Naive thymus-derived CD8-positive, alpha-beta T cell (primary cell): Measurements from ENCODE around the gene STX10. TPM values are rescaled to one million over a fixed set of nuclear protein-coding genes. Genes with fewer than 3 reads are reported as not detected.
"Not testable (repeated sequence)": the region's sequence is repeated elsewhere in the genome, so short reads cannot be mapped to it uniquely, and the experiment has no call there.

ENCODE experiments used
- ATAC-seq, 2 donors: fragments of 150-1000 bp; cut with Tn5 transposase in 1 of 2; sonication (Bioruptor Pico), chemical (Tn5 transposase) in 1 of 2; 1 replicate in 1 of 2; 2 replicates in 1 of 2; pipeline ENCODE4 v1.10.0; 2021; ENCODE audit warnings: mild to moderate bottlenecking in 2 of 2, moderate library complexity in 2 of 2
- POLR2A ChIA-PET: fragments of 350-600 bp; sonication (Branson Sonifier 250); formaldehyde crosslinking; loops from one replicate; lab custom pipeline; 2021; ENCODE audit warnings: antibody characterized with exemption; lab: Charles Lee
- DNase-seq, 10 donors: peaks; one replicate each; pipeline versions ENCODE4 v3.0.0 to v3.0.0-alpha.2; 2020 to 2022
- H3K27ac Mint-ChIP-seq, 10 donors: one replicate each; pipeline ENCODE4 v1.8.0; 2020 to 2022; ENCODE audit warnings: mild to moderate bottlenecking in 10 of 10, mixed read lengths in 10 of 10, moderate library complexity in 4 of 10, inconsistent platforms in 1 of 10
- H3K27me3 Mint-ChIP-seq, 5 donors: one replicate each; pipeline ENCODE4 v1.8.0; 2021 to 2022; ENCODE audit warnings: mixed read lengths in 5 of 5
- H3K36me3 Mint-ChIP-seq, 3 donors: one replicate each; pipeline ENCODE4 v1.8.0; 2020 to 2022; ENCODE audit warnings: mixed read lengths in 3 of 3, mild to moderate bottlenecking in 2 of 3, inconsistent platforms in 1 of 3
- H3K4me1 Mint-ChIP-seq, 4 donors: one replicate each; pipeline ENCODE4 v1.8.0; 2021 to 2022; ENCODE audit warnings: mixed read lengths in 4 of 4
- H3K4me3 Mint-ChIP-seq, 10 donors: one replicate each; pipeline ENCODE4 v1.8.0; 2020 to 2022; ENCODE audit warnings: mild to moderate bottlenecking in 10 of 10, mixed read lengths in 10 of 10, moderate library complexity in 6 of 10, inconsistent platforms in 1 of 10
- H3K9me3 Mint-ChIP-seq, 9 donors: one replicate each; pipeline ENCODE4 v1.8.0; 2020 to 2022; ENCODE audit warnings: mixed read lengths in 9 of 9, mild to moderate bottlenecking in 3 of 9, inconsistent platforms in 1 of 9, moderate library complexity in 1 of 9
- polyA plus RNA-seq, 3 donors: library from polyadenylated mRNA; unstranded; fragments of 300-500 nt; fragmentation: Illumina TruSeq; gene quantifications; one replicate each; pipeline ENCODE4 v1.2.3, GENCODE V29; 2021
- total RNA-seq, 8 experiments: library from RNA in 2 of 8; stranded (reverse) in 2 of 8; gene quantifications; one replicate each; pipeline ENCODE4 v1.2.3 and lab custom pipeline; 2021 to 2026

STX10 gene
- total and polyA plus RNA-seq, 5 experiments from 2014 or later = 36.1 to 62.8 (median 56.2) TPM

DNA sequence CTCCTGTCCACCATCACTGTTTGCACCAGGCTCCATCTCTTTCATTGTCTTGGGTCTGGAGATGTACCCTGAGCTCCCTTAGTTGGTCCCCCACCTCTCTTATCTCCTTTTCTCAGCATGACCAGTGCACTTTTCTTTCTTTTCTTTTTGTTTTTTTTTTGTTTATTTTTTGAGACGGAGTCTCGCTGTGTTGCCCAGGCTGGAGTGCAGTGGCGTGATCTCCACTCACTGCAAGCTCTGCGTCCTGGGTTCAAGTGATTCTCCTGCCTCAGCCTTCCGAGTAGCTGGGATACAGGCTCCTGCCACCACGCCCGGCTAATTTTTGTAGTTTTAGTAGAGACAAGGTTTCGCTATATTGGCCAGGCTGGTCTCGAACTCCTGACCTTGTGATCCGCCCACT lies 28.1 kb upstream of the STX10 start:
- not testable (repeated sequence) for H3K4me3 Mint-ChIP-seq, DNase-seq, ATAC-seq, H3K27me3 Mint-ChIP-seq, H3K9me3 Mint-ChIP-seq, H3K36me3 Mint-ChIP-seq
- POLR2A ChIA-PET = interaction anchor here (1.2 to 24.2 kb wide), 3 partner anchors 12 to 30 kb away, joined by 4 to 918 read pairs (median 153); partner anchors contain the start of genes IER2 and STX10
- H3K27ac Mint-ChIP-seq = peak overlapping the region in 4 of 10 donors; percentile 9 to 79 (median 62)
- peaks cover 17 to 52% (median 35%) of the 10 kb centered on the region in 4 donors for H3K4me1 Mint-ChIP-seq

DNA sequence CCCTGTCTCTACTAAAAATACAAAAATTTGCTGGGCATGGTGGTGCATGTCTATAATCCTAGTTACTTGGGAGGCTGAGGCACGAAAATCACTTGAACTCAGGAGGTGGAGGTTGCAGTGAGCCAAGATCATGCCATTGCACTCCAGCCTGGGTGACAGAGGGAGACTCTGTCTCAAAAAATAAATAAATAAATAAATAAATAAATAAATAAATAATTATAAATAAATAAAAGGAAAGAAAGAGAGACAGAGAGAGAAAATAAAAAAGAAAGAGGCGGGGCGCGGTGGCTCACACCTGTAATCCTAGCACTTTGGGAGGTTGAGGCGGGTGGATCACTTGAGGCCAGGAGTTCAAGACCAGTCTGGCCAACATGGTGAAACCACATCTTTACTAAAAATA lies 27.4 kb upstream of the STX10 start:
- H3K27me3 Mint-ChIP-seq, ATAC-seq, H3K4me3 Mint-ChIP-seq, H3K36me3 Mint-ChIP-seq, H3K9me3 Mint-ChIP-seq, DNase-seq: not testable (repeated sequence)
- Mint-ChIP-seq H3K27ac (peak overlapping the region in 2 of 10 donors; percentile 50 to 79), H3K4me1 (peaks cover 20 to 57% (median 43%) of the 10 kb centered on the region in 4 donors)
- POLR2A ChIA-PET = interaction anchor here (10.0 to 24.2 kb wide), 2 partner anchors 11 to 24 kb away, joined by 153 to 918 read pairs; partner anchors contain the start of genes IER2 and STX10

DNA sequence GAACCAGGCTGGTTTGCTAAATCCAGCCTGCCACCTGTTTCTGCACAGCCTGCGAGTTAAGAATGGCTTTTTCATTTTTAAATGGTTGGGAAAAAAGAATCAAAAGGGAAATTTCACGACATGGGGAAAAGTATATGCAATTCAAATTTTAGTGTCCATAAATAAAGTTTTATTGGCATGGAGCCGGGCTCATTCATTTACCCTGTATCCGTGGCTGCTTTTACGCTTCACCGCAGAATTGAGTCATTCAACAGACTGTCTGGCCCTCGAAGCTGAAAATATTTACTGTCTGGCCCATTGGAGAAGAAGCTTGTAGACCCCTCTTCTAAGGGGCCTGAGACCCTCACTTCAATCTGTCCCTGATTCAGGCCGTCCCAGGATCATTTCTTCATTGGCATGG lies 26.2 kb upstream of the STX10 start:
- Mint-ChIP-seq H3K27ac (peak overlapping the region in 6 of 10 donors; percentile 38 to 83 (median 48)), H3K27me3 (no peaks in the 10 kb centered on the region), H3K4me1 (peaks cover 21 to 61% (median 47%) of the 10 kb centered on the region in 4 donors), H3K9me3 (no peaks in the 10 kb centered on the region), H3K36me3 (no peaks in the 10 kb centered on the region), H3K4me3 (no peak overlapping the region)
- no peak for ATAC-seq
- POLR2A ChIA-PET = interaction anchor here (10.0 to 24.2 kb wide), 2 partner anchors 10 to 23 kb away, joined by 153 to 918 read pairs; partner anchors contain the start of genes IER2 and STX10
- DNase-seq = no peak

DNA sequence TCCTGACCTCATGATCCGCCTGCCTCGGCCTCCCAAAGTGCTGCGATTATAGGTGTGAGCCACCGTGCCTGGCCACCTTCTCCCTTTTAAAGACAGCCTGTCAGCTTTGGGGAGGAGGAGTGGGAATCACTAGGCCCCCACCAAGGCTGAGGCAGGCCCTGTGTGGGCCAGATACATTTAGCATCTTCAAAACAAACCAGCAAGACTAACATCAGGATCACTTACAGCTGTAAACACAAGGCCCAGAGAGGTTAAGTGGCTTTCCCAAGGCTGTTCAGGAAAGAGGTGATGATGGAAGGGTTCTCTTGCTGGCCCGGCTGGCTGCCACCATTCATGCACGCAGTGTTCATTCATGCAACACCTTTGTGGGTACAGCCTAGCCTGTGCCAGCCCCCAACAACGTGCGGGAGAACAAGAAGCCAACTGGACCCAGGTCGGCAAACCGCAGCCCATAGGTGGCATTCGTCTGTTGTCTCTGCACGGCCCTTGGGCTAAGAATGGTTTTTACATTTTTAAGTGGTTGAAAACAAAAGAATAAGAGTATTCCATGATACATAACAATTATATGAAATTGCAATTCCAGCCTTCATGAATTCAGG lies 23.1 kb upstream of the STX10 start:
- Mint-ChIP-seq H3K4me1 (peaks cover 24 to 75% (median 62%) of the 10 kb centered on the region in 4 donors), H3K36me3 (no peaks in the 10 kb centered on the region), H3K27me3 (no peaks in the 10 kb centered on the region), H3K9me3 (no peaks in the 10 kb centered on the region), H3K4me3 (peak overlapping the region; percentile 81 to 92 (median 90)), H3K27ac (peak overlapping the region; percentile 93 to 99 (median 98))
- DNase-seq = no peak
- ATAC-seq = no peak
- POLR2A ChIA-PET = interaction anchor here (0.6 to 24.2 kb wide), 7 partner anchors 9 to 1322 kb away, joined by 3 to 918 read pairs (median 6); partner anchors contain the start of genes IER2 and STX10

DNA sequence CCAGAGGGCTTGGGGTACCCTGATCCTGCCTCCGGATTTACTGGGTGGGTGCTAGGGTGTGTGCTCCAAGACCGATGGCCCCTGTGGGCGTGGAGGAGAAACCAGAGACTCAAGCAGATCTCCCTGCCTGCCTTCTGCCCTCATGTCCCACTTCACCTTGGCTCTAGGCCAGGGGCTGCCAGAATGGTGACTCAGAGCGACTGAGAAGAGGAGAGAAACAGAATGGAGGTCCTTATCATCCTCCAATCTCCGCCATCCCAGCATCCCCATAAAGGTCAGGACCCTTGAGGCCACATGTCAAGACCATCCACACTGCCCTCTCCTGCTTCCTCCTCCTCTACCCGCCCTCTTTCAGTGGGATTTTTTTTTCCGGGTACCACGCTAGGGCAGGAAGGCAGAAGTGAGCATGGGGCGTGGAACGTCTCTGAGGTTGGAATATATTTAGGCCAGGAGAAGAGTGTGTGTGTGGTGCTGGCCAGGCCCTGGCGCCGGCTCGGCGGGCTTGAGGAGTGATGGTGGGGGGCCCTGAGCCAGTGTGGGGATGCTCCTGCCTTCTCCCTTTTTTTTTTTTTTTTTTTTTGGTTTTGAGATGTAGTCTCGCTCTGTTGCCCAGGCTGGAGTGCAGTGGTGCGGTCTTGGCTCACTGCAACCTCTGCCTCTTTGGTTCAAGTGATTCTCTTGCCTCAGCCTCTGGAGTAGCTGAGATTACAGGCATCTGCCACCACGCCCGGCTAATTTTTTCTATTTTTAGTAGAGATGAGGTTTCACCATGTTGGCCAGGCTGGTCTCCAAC lies 22.4 kb upstream of the STX10 start:
- ATAC-seq (peak; percentile 14 to 43), DNase-seq (peak; percentile 54 to 90 (median 66))
- Mint-ChIP-seq H3K27me3 (no peaks in the 10 kb centered on the region), H3K9me3 (no peaks in the 10 kb centered on the region), H3K27ac (peak overlapping the region; percentile 93 to 99 (median 98)), H3K36me3 (no peaks in the 10 kb centered on the region), H3K4me3 (peak overlapping the region; percentile 81 to 92 (median 90)), H3K4me1 (peaks cover 22 to 77% (median 66%) of the 10 kb centered on the region in 4 donors)
- POLR2A ChIA-PET = interaction anchor here (0.6 to 24.2 kb wide), 6 partner anchors 10 to 92 kb away, joined by 3 to 918 read pairs (median 6); partner anchors contain the start of genes IER2 and STX10

DNA sequence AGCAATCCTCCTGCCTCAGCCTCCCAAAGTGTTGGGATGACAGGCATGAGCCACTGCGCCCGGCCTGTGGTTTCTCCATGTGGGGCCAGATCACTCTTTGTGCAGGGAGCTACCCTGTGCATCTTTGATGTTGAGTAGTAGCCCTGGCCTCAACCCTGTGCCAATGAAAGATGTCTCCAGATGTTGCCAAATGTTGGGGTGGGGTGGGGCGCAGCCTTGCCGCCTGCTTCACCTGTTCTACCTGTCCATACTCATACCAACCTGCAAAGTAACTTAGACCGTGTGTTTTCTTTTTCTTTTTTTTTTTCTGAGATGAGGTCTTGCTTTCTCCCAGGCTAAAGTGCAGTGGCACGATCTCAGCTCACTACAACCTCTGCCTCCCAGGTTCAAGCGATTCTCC lies 21.0 kb upstream of the STX10 start:
- Mint-ChIP-seq H3K27ac (peak overlapping the region; percentile 93 to 99 (median 98)), H3K4me3 (peak overlapping the region; percentile 43 to 92 (median 80)), H3K36me3 (no peaks in the 10 kb centered on the region), H3K4me1 (peaks cover 28 to 83% (median 75%) of the 10 kb centered on the region in 4 donors), H3K9me3 (no peaks in the 10 kb centered on the region), H3K27me3 (no peaks in the 10 kb centered on the region)
- ATAC-seq = no peak
- POLR2A ChIA-PET = interaction anchor here (0.6 to 24.2 kb wide), 5 partner anchors 9 to 1248 kb away, joined by 3 to 918 read pairs (median 6); partner anchors contain the start of genes DDX39A, IER2 and STX10
- no peak for DNase-seq

DNA sequence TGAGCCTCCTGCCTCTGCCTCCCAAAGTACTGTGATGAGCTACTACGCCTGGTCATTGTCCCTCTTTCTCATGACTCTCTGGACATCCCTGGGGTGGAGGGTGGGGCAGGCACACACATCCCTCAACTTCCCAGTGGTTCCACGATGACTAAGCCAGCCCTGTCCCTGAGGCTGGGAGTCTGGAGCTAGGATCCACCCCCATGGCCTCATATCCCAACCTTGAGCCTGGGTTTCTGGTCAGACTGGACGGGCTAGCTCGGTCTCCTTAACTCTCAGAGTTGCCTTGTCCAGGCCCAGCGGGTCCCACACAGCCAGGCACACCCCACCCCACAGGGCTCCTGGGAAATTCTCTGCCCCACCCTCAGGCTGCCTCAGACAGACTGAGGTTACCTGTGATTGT lies 19.6 kb upstream of the STX10 start:
- peak overlapping the region; percentile 91 to 99 (median 99) for H3K27ac Mint-ChIP-seq
- no peak for DNase-seq
- peak overlapping the region in 9 of 10 donors; percentile 74 to 95 (median 88) for H3K4me3 Mint-ChIP-seq
- ATAC-seq = no peak
- no peaks in the 10 kb centered on the region for H3K9me3 Mint-ChIP-seq
- POLR2A ChIA-PET = interaction anchor here (0.7 to 24.2 kb wide), 6 partner anchors 8 to 45 kb away, joined by 3 to 918 read pairs (median 6); partner anchors contain the start of genes IER2 and STX10
- H3K36me3 Mint-ChIP-seq = no peaks in the 10 kb centered on the region
- H3K27me3 Mint-ChIP-seq = no peaks in the 10 kb centered on the region
- peaks cover 28 to 93% (median 85%) of the 10 kb centered on the region in 4 donors for H3K4me1 Mint-ChIP-seq

DNA sequence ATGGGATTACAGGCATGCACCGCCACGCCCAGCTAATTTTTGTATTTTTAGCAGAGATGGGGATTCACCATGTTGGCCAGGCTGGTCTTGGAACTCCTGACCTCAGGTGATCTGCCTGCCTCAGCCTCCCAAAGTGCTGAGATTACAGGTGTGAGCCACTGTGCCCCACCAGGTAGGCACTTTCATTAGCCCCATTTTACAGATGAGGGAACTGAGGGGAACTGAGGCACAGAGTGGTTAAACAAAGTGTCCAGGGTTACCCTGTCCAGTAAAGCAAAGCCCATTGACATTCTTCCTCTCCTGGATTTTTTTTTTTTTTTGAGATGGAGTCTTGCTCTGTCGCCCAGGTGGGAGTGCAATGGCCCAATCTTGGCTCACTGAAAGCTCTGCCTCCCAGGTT lies 16.0 kb upstream of the STX10 start:
- H3K9me3 Mint-ChIP-seq, DNase-seq, ATAC-seq, H3K27me3 Mint-ChIP-seq, H3K36me3 Mint-ChIP-seq: not testable (repeated sequence)
- POLR2A ChIA-PET = interaction anchor here (0.6 to 24.2 kb wide), 6 partner anchors 13 to 427 kb away, joined by 3 to 918 read pairs (median 6); partner anchors contain the start of genes IER2 and STX10
- Mint-ChIP-seq H3K4me1 (peaks cover 27 to 95% (median 82%) of the 10 kb centered on the region in 4 donors), H3K4me3 (peak overlapping the region in 2 of 10 donors; percentile 63 to 78), H3K27ac (peak overlapping the region; percentile 76 to 99 (median 98))

DNA sequence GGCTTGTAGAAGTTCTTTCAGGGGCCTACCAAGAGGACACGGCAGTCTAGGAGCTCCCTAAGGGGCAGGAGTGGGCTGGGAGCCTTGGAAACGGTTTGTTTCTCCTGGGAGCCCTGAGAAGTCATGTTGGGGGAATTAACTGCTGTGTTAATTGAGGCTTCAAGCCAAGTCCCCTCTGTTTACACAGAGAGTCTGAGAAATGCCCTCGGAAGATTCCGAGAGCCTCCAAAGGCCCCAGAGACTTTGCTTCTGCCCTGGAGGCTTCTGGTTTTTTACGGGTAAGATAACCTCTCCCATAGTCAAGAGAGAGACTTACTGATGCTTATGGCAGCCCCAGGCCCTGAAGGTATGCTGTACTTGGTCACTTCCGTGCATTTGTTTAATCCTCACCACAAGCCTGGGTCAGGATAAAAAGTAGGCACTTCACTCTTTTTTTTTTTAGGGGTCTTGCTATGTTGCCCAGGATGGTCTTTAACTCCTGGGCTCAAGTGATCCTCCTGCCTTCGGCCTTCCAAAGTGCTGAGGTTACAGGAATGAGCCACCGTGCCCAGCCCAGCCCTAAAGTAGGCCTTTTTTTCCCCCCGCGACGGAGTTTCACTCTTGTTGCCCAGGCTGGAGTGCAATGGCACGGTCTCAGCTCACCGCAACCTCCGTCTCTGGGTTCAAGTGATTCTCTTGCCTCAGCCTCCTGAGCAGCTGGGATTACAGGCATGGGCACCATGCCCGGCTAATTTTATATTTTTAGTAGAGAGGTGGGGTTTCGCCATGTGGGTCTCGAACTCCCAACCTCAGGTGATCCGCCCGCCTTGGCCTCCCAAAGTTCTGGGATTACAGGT lies 15.2 kb upstream of the STX10 start:
- H3K9me3 Mint-ChIP-seq = no peaks in the 10 kb centered on the region
- peak overlapping the region in 9 of 10 donors; percentile 11 to 91 (median 86) for H3K4me3 Mint-ChIP-seq
- no peak for ATAC-seq
- H3K27ac Mint-ChIP-seq = peak overlapping the region; percentile 76 to 99 (median 98)
- POLR2A ChIA-PET = interaction anchor here (0.6 to 24.2 kb wide), 6 partner anchors 12 to 426 kb away, joined by 3 to 918 read pairs (median 4); partner anchors contain the start of genes IER2, NACC1 and STX10
- no peak for DNase-seq
- H3K27me3 Mint-ChIP-seq = no peaks in the 10 kb centered on the region
- H3K4me1 Mint-ChIP-seq = peaks cover 24 to 94% (median 78%) of the 10 kb centered on the region in 4 donors
- no peaks in the 10 kb centered on the region for H3K36me3 Mint-ChIP-seq

DNA sequence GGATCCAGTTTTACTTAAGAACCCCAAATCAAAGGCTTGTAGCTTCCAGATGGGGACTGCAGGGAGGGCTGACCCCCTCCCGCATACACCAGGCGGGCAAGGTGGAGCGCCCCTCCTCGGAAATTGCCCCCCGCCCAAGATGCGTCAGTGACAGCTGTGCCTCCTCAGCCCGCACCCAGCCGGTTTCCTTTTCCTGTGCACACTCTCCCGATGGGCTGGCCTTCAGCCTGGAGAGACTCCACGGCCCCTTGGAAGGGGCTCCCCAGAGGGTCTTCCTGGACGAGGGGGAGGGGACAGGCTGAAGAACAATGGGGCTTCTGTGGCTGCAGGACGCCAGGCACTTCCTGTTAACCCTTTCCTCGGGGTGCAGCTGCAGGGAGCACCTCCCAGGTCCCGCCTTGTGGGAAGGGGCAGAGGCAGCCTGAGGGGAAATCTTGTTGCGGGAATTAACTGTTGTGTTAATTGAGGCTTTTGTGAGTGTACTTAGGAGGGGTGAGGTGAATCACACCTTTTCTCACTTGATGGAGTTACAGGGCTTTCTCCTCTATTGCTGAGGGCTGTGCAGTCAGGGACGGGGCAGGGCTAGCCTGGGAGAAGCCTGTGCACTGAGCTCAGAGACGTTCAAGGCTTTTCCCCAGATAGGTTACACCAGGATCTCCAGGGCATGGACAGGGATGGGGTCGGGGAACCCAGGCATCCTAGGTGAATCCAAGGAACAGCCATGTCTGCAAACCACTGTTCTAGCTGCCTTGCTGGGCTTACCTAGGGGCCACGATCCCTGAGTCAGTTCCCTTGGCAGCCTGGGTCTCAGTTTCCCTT lies 14.4 kb upstream of the STX10 start:
- peak overlapping the region; percentile 51 to 93 (median 87) for H3K4me3 Mint-ChIP-seq
- no peaks in the 10 kb centered on the region for H3K36me3 Mint-ChIP-seq
- peak overlapping the region; percentile 76 to 99 (median 98) for H3K27ac Mint-ChIP-seq
- no peak for ATAC-seq
- H3K9me3 Mint-ChIP-seq = no peaks in the 10 kb centered on the region
- peak in 6 of 10 donors; percentile 34 to 51 (median 38) for DNase-seq
- H3K27me3 Mint-ChIP-seq = no peaks in the 10 kb centered on the region
- peaks cover 18 to 93% (median 78%) of the 10 kb centered on the region in 4 donors for H3K4me1 Mint-ChIP-seq
- POLR2A ChIA-PET = interaction anchor here (0.6 to 24.2 kb wide), 7 partner anchors 8 to 72 kb away, joined by 3 to 918 read pairs (median 6); partner anchors contain the start of genes IER2, NACC1 and STX10
